Body of pancreas (tissue), 4 donors: ENCODE results near the gene TPR. TPM values are rescaled to one million over a fixed set of nuclear protein-coding genes. Genes with fewer than 3 reads are reported as not detected.

Experiments
- ATAC-seq: fragments of 150-250 bp; one replicate; pipeline ENCODE4 v1.9.1; 2016
- DNase-seq, 4 donors: peaks; one replicate each; pipeline ENCODE4 v3.0.0-alpha.2; 2019
- H3K27ac ChIP-seq, 4 donors: fragments of 200-600 bp; sonication (generic); 1 replicate in 3 of 4; 2 replicates in 1 of 4; pipeline versions ENCODE4 v1.5.1 to v1.6.1; 2016 to 2019; ENCODE audit warnings: mild to moderate bottlenecking in 1 of 4, mixed read lengths in 1 of 4, moderate library complexity in 1 of 4
- H3K27me3 ChIP-seq, 2 donors: fragments of 200-600 bp; sonication (generic); one replicate each; pipeline ENCODE4 v1.6.0; 2016; ENCODE audit warnings: mild to moderate bottlenecking in 1 of 2
- H3K36me3 ChIP-seq, 2 donors: fragments of 200-600 bp; sonication (generic); replicated peaks in 1 of 2; 2 replicates each; pipeline ENCODE4 v1.5.1; 2016; ENCODE audit warnings: low read depth in 2 of 2; ENCODE audit not compliant: insufficient read depth in 1 of 2
- H3K4me1 ChIP-seq: fragments of 200-600 bp; sonication (generic); one replicate; pipeline ENCODE4 v1.6.0; 2016
- H3K4me3 ChIP-seq, 2 donors: fragments of 200-600 bp; sonication (generic); 1 replicate in 1 of 2; 2 replicates in 1 of 2; pipeline ENCODE4 v1.5.1; 2016 to 2019
- H3K9me3 ChIP-seq, 3 donors: fragments of 200-600 bp; sonication (generic); 1 replicate in 2 of 3; 2 replicates in 1 of 3; pipeline ENCODE4 v1.5.1; 2016
- CTCF ChIP-seq, 7 experiments: fragments of 450-650 bp in 4 of 7; fragments of 200-600 bp in 3 of 7; sonication (generic) in 3 of 7; IDR thresholded peaks; one replicate each; pipeline ENCODE4 v1.5.1; 2016 to 2019; ENCODE audit warnings: antibody characterized with exemption in 7 of 7
- POLR2A ChIP-seq, 3 donors: fragments of 450-650 bp; IDR thresholded peaks; one replicate each; pipeline ENCODE4 v1.6.1; 2016; ENCODE audit warnings: antibody characterized with exemption in 3 of 3, mild to moderate bottlenecking in 2 of 3
- WGBS, 2 donors: methylation state at CpG; one replicate each; pipeline ENCODE4 v1.1.5; 2017; 5-methylcytosine and 5-hydroxymethylcytosine counted together
- intact Hi-C: fragments of 100-400 bp; cut with DNase I; formaldehyde crosslinking; loops from one replicate; pipeline ENCODE4 v1.15.1; 2023
- total RNA-seq, 2 donors: library from RNA; depleted of rRNA; stranded (reverse); fragments of >200 nt; gene quantifications; one replicate each; pipeline ENCODE4 v1.1.0, GENCODE V29; 2016

The TPR gene
- total RNA-seq, 2 donors from 2014 or later: 30.7 to 31.1 TPM

GRCh38 chr1:186325239-186325638, 49.8 kb downstream of the TPR start:
- Histone ChIP-seq H3K27ac (no peak overlapping the region), H3K4me3 (no peak overlapping the region), H3K36me3 (peaks cover under 1 to 49% of the 10 kb centered on the region in 2 donors), H3K4me1 (no peaks in the 10 kb centered on the region), H3K9me3 (no peaks in the 10 kb centered on the region), H3K27me3 (no peaks in the 10 kb centered on the region)
- WGBS, 2 donors: 81 to 83% methylated on average over 2 of the region's 2 CpGs
- no peak for TF ChIP-seq POLR2A (IDR thresholded peaks at IDR 0.05)
- TF ChIP-seq CTCF (IDR thresholded peaks at IDR 0.05): no peak
- intact Hi-C loops: no loop called here
- DNase-seq (no peak), ATAC-seq (no peak)

- no peak for ATAC-seq
These were observed 51.2 kb downstream of the TPR start for GRCh38 chr1:186323865-186324264.

GRCh38 chr1:186315570-186315969, 59.5 kb downstream of the TPR start:
- 90 to 93% methylated on average over 3 of the region's 3 CpGs for WGBS, 2 donors
- H3K27ac ChIP-seq: no peak overlapping the region
- no peaks in the 10 kb centered on the region for H3K27me3 ChIP-seq
- ATAC-seq: no peak
- H3K4me1 ChIP-seq: no peaks in the 10 kb centered on the region
- no peak overlapping the region for H3K4me3 ChIP-seq
- TF ChIP-seq CTCF (IDR thresholded peaks at IDR 0.05) (no peak), POLR2A (IDR thresholded peaks at IDR 0.05) (no peak)
- DNase-seq: no peak
- peaks cover 10 to 44% of the 10 kb centered on the region in 2 donors for H3K36me3 ChIP-seq
- H3K9me3 ChIP-seq: no peaks in the 10 kb centered on the region
- intact Hi-C loops: no loop called here

More at GRCh38 chr1:186323865-186324264, 51.2 kb downstream of the TPR start:
- TF ChIP-seq POLR2A (IDR thresholded peaks at IDR 0.05) (no peak), CTCF (IDR thresholded peaks at IDR 0.05) (no peak)
- H3K36me3 ChIP-seq: peaks cover 0 to 49% of the 10 kb centered on the region in 2 donors
- intact Hi-C loops: no loop called here
- H3K27ac ChIP-seq: no peak overlapping the region
- H3K4me3 ChIP-seq: no peak overlapping the region
- no peaks in the 10 kb centered on the region for H3K27me3 ChIP-seq
- WGBS, 2 donors: 91 to 93% methylated on average over 4 of the region's 4 CpGs
- H3K9me3 ChIP-seq: no peaks in the 10 kb centered on the region
- no peaks in the 10 kb centered on the region for H3K4me1 ChIP-seq
- DNase-seq: no peak

- no peak for ATAC-seq
- WGBS, 2 donors: 93 to 97% methylated on average over 3 of the region's 3 CpGs
These were observed 63.5 kb downstream of the TPR start for GRCh38 chr1:186311375-186312051.

More at GRCh38 chr1:186311375-186312051, 63.5 kb downstream of the TPR start:
- H3K27me3 ChIP-seq: no peaks in the 10 kb centered on the region
- H3K27ac ChIP-seq: no peak overlapping the region
- H3K4me1 ChIP-seq: no peaks in the 10 kb centered on the region
- no peak for DNase-seq
- no peak overlapping the region for H3K4me3 ChIP-seq
- no peaks in the 10 kb centered on the region for H3K9me3 ChIP-seq
- intact Hi-C loops: no loop called here
- H3K36me3 ChIP-seq: peaks cover 5 to 18% of the 10 kb centered on the region in 2 donors
- TF ChIP-seq CTCF (IDR thresholded peaks at IDR 0.05): no peak
- no peak for TF ChIP-seq POLR2A (IDR thresholded peaks at IDR 0.05)
